HG02623 (cell line): ENCODE results near the gene ETFRF1.
A peak's percentile ranks its signal among the peaks of the same experiment; 100 is the strongest.

Source experiments
- ATAC-seq: cut with Tn5 transposase; IDR thresholded peaks from one replicate; pipeline ENCODE4 v1.9.1; 2021; ENCODE audit warnings: moderate library complexity; ENCODE audit not compliant: unreplicated experiment

Gene ETFRF1

GRCh38 chr12:25195056-25195971, at the start of gene ETFRF1, which contains the start of gene DNAI7:
TSS of gene ETFRF1 (plus strand) at chr12:25195237. CDS start at chr12:25203957, 8,720 bp downstream.
TSS of gene DNAI7 (minus strand) at chr12:25195160. CDS start at chr12:25195078, 82 bp downstream.
- ATAC-seq: peak; percentile 95

- ATAC-seq: no peak
Measured at GRCh38 chr12:25146686-25147085, 48.4 kb upstream of the ETFRF1 start.

- no peak for ATAC-seq
Measured at GRCh38 chr12:25151476-25151875, 43.6 kb upstream of the ETFRF1 start.

DNA sequence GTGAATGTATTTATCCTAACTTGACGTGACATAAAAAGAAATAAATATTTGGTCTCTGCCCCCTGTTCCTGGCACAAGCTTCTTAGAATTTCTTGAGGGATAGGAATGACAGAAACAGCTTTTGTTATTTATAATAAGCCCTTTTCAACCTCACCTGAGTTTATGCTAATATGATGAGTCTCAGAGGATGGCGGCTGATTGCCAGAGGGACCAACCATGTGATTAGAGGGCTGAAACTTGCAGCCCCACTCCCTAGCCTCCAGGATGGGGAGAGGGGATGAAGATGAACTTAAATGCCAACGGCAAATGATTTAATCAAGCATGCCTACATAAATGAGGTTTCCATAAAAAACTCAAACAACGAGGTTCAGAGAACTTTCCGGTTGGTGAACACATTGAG, 43.0 kb upstream of the ETFRF1 start:
- no peak for ATAC-seq

GRCh38 chr12:25155022-25155576, 39.9 kb upstream of the ETFRF1 start:
- peak; percentile 42 for ATAC-seq

- ATAC-seq: no peak
Measured at GRCh38 chr12:25156061-25156460, 39.0 kb upstream of the ETFRF1 start.

- no peak for ATAC-seq
Measured at GRCh38 chr12:25162866-25163265, 32.2 kb upstream of the ETFRF1 start.

DNA sequence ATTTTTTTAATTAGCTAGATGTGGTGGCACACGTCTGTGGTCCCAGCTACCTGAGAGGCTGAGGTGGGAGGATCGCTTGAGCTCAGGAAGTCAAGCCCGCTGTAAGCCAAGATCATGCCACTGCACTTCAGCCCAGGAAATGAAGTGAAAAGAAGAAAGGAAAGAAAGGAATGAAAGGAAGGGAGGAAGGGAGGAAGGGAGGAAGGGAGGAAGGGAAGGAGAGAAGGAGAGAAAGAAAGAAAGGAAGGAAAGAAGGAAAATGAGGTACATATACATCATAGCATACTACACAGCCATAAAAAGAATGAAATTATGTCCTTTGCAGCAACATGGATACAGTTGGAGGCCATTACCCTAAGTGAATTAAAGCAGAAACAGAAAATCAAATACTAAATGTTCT, 12.3 kb upstream of the ETFRF1 start:
- ATAC-seq: no peak

- no peak for ATAC-seq
Measured at GRCh38 chr12:25184132-25184531, 10.9 kb upstream of the ETFRF1 start.

DNA sequence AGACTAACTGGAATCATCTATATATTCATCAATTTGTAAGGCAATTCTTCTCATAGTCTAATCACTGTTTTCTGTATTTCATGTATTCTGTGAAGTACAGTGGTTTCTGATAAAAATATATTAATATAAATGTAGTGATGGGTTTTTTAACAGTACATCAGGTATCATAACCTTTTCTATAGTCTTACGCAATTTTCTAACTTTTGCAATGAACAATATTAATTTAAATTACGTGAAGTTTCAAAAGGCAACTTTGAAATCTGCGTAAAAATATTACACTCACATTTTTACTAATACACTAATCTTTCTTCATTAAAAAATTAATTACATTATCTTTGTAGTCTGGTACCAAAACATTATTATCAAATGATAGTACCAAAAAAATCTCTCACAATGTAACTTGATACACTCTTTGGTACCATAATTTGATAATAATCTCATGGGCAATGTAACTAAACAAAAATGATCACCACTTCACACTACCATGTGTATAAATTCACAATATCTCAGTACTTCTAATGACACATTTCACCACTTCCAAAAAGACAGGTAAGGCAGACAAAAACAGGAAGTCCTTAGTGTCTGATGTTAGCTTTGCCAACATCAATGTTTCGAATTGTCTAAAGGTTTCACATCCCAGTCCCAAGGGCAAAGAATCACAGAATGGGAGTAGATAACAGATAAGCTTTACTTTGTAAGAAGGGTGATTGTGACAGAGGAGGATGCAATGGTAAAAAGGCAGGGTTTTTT, 8.8 kb upstream of the ETFRF1 start:
- ATAC-seq: peak; percentile 53

GRCh38 chr12:25186788-25187402, 8.1 kb upstream of the ETFRF1 start:
- peak; percentile 90 for ATAC-seq

GRCh38 chr12:25187781-25188180, 7.3 kb upstream of the ETFRF1 start:
- ATAC-seq: no peak

GRCh38 chr12:25189656-25190055, 5.4 kb upstream of the ETFRF1 start:
- ATAC-seq: no peak

- no peak for ATAC-seq
Measured at GRCh38 chr12:25190793-25191192, 4.2 kb upstream of the ETFRF1 start.

DNA sequence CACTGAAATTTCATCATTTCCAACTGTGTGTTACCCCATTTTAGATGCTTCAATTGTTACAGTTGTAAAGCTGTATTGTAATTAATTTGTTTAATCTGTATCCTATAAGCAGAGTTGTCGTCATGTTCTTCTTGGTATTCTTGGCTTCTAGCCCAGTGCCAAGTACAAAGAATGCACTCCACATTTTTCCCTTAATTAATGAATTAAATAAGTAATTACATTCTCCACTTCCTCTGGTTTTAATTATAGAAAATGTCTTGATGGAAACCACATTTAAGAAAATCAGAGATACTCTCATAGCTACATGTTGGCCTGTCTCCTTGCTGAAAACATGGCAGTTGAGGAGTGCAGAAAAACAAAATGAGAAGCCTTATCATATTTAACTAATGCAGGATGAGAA, 823 bp upstream of the ETFRF1 start:
- ATAC-seq: no peak

GRCh38 chr12:25194722-25195055, 348 bp upstream of the ETFRF1 start:
- no peak for ATAC-seq

DNA sequence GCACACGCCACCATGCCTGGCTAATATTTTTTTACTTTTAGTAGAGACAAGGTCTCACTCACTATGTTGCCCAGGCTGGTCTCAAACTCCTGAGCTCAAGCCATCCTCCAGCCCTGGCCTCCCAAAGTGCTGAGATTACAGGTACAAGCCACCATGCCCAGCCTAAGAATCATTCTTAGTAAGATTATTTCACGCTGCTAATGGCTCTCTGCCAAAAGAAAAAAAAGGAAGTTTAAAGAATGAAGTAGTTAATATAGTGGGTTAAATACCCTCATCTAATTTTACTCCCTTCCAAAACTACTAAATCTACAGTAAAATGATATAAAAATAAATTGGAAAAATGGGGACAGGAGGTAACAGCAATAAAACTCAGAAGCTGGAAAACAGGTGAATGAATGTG, 2.6 kb downstream of the ETFRF1 start:
- ATAC-seq: no peak

DNA sequence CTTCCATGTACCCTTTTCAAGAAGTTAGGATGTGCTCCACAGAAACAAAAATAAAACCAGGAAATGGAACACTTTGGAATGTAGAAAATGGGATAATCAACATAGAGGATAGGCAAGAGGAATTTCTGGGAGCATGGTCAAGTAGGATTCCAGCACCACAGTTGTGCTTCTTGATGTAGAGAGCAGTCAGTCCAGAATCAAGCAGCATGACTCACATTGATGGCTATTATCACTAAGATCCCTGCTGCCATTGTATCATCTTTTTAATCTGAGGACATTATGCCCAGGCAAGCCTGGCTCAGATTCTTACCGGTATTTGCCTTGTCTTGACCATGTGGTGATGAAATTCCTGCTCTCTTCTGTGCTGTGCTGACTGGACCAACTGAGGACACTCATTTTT, 5.7 kb downstream of the ETFRF1 start:
- ATAC-seq: no peak

DNA sequence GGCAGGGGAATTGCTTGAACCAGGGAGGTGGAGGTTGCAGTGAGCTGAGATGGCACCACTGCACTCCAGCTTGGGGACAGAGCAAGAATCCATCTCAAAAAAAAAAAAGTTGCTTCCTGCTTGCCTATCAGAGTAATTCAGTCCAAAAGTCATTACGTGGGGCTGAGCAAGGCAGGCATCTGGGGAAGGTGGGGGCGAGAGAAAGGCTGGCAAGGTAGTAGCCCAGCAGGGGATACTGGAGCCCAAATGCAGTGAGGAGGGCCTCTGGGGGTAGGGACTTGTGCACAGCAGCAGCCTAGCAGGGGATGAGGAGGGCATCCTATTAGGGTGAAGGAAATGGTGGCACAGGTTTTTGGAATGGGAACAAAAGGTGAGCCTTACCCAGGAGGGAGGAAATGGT, 7.1 kb downstream of the ETFRF1 start:
- no peak for ATAC-seq

DNA sequence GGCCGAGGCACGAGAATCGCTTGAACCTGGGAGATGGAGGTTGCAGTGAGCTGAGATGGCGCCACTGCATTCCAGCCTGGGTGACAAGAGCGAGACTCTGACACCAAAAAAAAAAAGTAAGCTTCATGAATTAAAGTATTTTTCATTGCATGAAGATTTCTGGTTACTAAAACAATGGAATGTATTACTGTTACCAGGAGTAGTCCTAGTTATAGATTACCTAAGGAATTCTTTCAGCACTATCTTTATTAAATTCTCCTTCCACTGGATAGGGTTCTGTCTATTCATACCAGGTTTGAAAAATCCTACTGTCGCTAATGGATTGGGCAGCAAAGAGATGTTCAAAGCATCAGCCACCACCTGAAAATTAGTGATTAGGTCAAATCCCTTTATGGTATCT, 12.4 kb downstream of the ETFRF1 start:
- ATAC-seq: no peak

DNA sequence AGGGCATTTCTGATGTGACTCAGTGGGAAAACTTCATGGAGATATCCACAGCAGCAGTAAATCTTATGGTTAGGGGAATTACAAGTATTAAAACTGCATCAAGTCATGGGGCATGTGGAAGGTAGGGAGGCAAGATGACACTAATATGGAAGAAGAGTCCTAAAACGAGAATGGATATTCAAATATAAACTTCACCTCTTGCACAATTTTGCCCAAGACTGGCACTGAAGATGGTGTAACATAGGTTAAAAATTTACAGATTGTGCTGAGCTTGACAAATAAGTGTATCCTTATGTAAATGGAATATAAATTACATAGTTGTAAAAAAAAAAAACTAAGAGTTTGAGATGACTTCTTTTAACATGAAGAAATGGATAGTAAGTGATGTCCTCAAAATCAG, 12.8 kb downstream of the ETFRF1 start:
- ATAC-seq: no peak
